CD14-positive monocyte (primary cell): Measurements from ENCODE around the gene KCNK18. TPM values are rescaled to one million over a fixed set of nuclear protein-coding genes. Genes with fewer than 3 reads are reported as not detected.

Source experiments
- DNase-seq, 3 donors: peaks; one replicate each; pipeline ENCODE4 v3.0.0-alpha.2; 2011 to 2022
- H2AFZ ChIP-seq: 2 replicates; pipeline ENCODE4 v1.6.0; 2012; ENCODE audit warnings: mild to moderate bottlenecking, low read depth, low read length, inconsistent platforms; ENCODE audit not compliant: insufficient read depth, poor library complexity, severe bottlenecking
- H3K27ac ChIP-seq, 2 donors: 1 replicate in 1 of 2; 2 replicates in 1 of 2; pipeline ENCODE4 v1.5.1; 2012 to 2013; ENCODE audit warnings: low read length in 2 of 2, control low read depth in 1 of 2, inconsistent platforms in 1 of 2, low read depth in 1 of 2, mild to moderate bottlenecking in 1 of 2
- H3K27me3 ChIP-seq, 2 donors: one replicate each; pipeline versions ENCODE4 v1.6.0 to v1.6.1; 2011 to 2013; ENCODE audit warnings: low read length in 2 of 2; ENCODE audit not compliant: control insufficient read depth in 2 of 2, insufficient read depth in 2 of 2
- H3K36me3 ChIP-seq, 2 donors: replicated peaks in 1 of 2; 1 replicate in 1 of 2; 2 replicates in 1 of 2; pipeline versions ENCODE4 v1.5.1 to v1.6.1; 2012 to 2013; ENCODE audit warnings: low read length in 2 of 2, control low read depth in 1 of 2, inconsistent platforms in 1 of 2, mild to moderate bottlenecking in 1 of 2; ENCODE audit not compliant: insufficient read depth in 2 of 2, control insufficient read depth in 1 of 2
- H3K4me1 ChIP-seq, 2 donors: 1 replicate in 1 of 2; 2 replicates in 1 of 2; pipeline versions ENCODE4 v1.5.1 to v1.6.1; 2012 to 2013; ENCODE audit warnings: low read length in 2 of 2, control low read depth in 1 of 2, inconsistent platforms in 1 of 2, mild to moderate bottlenecking in 1 of 2, moderate library complexity in 1 of 2; ENCODE audit not compliant: insufficient read depth in 2 of 2, control insufficient read depth in 1 of 2
- H3K4me2 ChIP-seq: replicated peaks from 2 replicates; pipeline ENCODE3; 2012; ENCODE audit warnings: low read length, moderate library complexity, mild to moderate bottlenecking; ENCODE audit not compliant: poor library complexity, severe bottlenecking; ENCODE audit errors: extremely low read depth
- H3K4me3 ChIP-seq, 3 experiments: fragments of 200-600 bp in 1 of 3; sonication (generic) in 1 of 3; replicated peaks in 1 of 3; 1 replicate in 2 of 3; 2 replicates in 1 of 3; pipeline ENCODE4 v1.5.1; 2011 to 2013; ENCODE audit warnings: low read length in 3 of 3, mild to moderate bottlenecking in 3 of 3, control low read depth in 2 of 3, low read depth in 2 of 3, inconsistent platforms in 1 of 3, moderate library complexity in 1 of 3
- H3K79me2 ChIP-seq: 2 replicates; pipeline ENCODE4 v1.6.0; 2012; ENCODE audit warnings: mild to moderate bottlenecking, control low read depth, inconsistent platforms, low read length, moderate library complexity; ENCODE audit not compliant: insufficient read depth
- H3K9ac ChIP-seq: 2 replicates; pipeline ENCODE4 v1.6.0; 2017; ENCODE audit warnings: low read length, mild to moderate bottlenecking; ENCODE audit not compliant: insufficient read depth, poor library complexity, severe bottlenecking
- H3K9me3 ChIP-seq, 2 donors: replicated peaks in 1 of 2; 1 replicate in 1 of 2; 2 replicates in 1 of 2; pipeline versions ENCODE4 v1.5.1 to v1.6.1; 2012 to 2013; ENCODE audit warnings: low read length in 2 of 2, control low read depth in 1 of 2; ENCODE audit not compliant: control insufficient read depth in 1 of 2, insufficient read depth in 1 of 2
- H4K20me1 ChIP-seq: 2 replicates; pipeline ENCODE4 v1.6.0; 2012; ENCODE audit warnings: mild to moderate bottlenecking, low read length, control low read depth, moderate library complexity; ENCODE audit not compliant: insufficient read depth
- H3K27ac Mint-ChIP-seq, 7 donors: one replicate each; pipeline ENCODE4 v1.8.0; 2020; ENCODE audit warnings: mild to moderate bottlenecking in 7 of 7, mixed read lengths in 7 of 7, moderate library complexity in 6 of 7, inconsistent platforms in 2 of 7
- H3K27me3 Mint-ChIP-seq, 3 donors: one replicate each; pipeline ENCODE4 v1.8.0; 2021 to 2022; ENCODE audit warnings: low read depth in 3 of 3, mild to moderate bottlenecking in 3 of 3, mixed read lengths in 3 of 3, moderate library complexity in 3 of 3, inconsistent platforms in 1 of 3
- H3K36me3 Mint-ChIP-seq, 2 donors: one replicate each; pipeline ENCODE4 v1.8.0; 2020; ENCODE audit warnings: mixed read lengths in 2 of 2, inconsistent platforms in 1 of 2, mild to moderate bottlenecking in 1 of 2
- H3K4me1 Mint-ChIP-seq: one replicate; pipeline ENCODE4 v1.8.0; 2020; ENCODE audit warnings: mild to moderate bottlenecking, mixed read lengths
- H3K4me3 Mint-ChIP-seq, 2 donors: one replicate each; pipeline ENCODE4 v1.8.0; 2020; ENCODE audit warnings: mild to moderate bottlenecking in 2 of 2, mixed read lengths in 2 of 2, moderate library complexity in 1 of 2
- H3K9me3 Mint-ChIP-seq, 7 donors: one replicate each; pipeline ENCODE4 v1.8.0; 2020 to 2022; ENCODE audit warnings: mixed read lengths in 7 of 7, mild to moderate bottlenecking in 6 of 7, moderate library complexity in 6 of 7, inconsistent platforms in 2 of 7
- CTCF ChIP-seq: fragments of 200-600 bp; IDR thresholded peaks from one replicate; pipeline ENCODE4 v1.8.0; 2022; ENCODE audit warnings: antibody characterized with exemption, mild to moderate bottlenecking
- WGBS: methylation state at CpG from one replicate; pipeline ENCODE4 v1.1.5; 2013; ENCODE audit warnings: missing lambda C conversion rate; ENCODE audit not compliant: insufficient coverage; 5-methylcytosine and 5-hydroxymethylcytosine counted together
- intact Hi-C, 2 donors: fragments of 100-400 bp; cut with micrococcal nuclease; formaldehyde crosslinking; loops; one replicate each; pipeline versions ENCODE4 v1.15.0 to v1.15.1; 2023
- polyA plus RNA-seq, 3 donors: library from polyadenylated mRNA; depleted of rRNA in 1 of 3; unstranded in 2 of 3; stranded (reverse) in 1 of 3; fragments of 300-500 nt in 2 of 3; fragments of >200 nt in 1 of 3; fragmentation: Illumina TruSeq in 2 of 3; gene quantifications; 1 replicate in 2 of 3; 2 replicates in 1 of 3; pipeline ENCODE4 v1.2.3, GENCODE V29; 2012 to 2021

KCNK18 gene
- polyA plus RNA-seq, 3 donors: not detected

DNA sequence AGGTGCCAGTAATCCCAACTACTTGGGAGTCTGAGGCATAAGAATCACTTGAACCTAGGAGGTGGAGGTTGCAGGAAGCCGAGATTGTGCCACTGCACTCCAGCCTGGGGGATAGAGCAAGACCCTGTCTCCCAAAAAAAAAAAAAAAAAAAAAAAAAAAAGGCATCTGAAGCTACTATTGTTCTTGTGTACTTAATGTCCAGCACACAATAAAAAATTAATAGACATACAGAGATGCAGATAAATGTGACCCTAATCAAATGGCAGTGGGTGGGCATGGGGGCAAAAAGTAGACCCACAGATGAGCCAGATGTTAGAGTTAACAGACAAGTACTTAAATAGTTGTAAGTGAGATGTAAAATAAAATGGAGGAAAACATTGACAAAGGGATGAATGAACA is 7.7 kb upstream of the KCNK18 start:
- Mint-ChIP-seq H3K27me3 (peaks cover 4 to 8% (median 5%) of the 10 kb centered on the region in 3 donors), H3K9me3 (peaks cover 2 to 20% (median 6%) of the 10 kb centered on the region in 7 donors), H3K27ac (no peak overlapping the region), H3K36me3 (no peaks in the 10 kb centered on the region), H3K4me3 (no peak overlapping the region), H3K4me1 (peaks cover 5% of the 10 kb centered on the region)
- H3K4me3 ChIP-seq: no peak overlapping the region
- no peak for DNase-seq
- intact Hi-C loops: no loop called here
- no peak overlapping the region for H3K4me2 ChIP-seq
- WGBS: no CpG with 5 or more reads among the region's 1 CpG
- no peak overlapping the region for H3K27ac ChIP-seq
- H3K4me1 ChIP-seq: no peaks in the 10 kb centered on the region
- H3K9me3 ChIP-seq: peaks cover 0 to 8% of the 10 kb centered on the region in 2 donors
- no peaks in the 10 kb centered on the region for H4K20me1 ChIP-seq
- H3K9ac ChIP-seq: no peak overlapping the region
- H3K36me3 ChIP-seq: no peaks in the 10 kb centered on the region
- no peak overlapping the region for H2AFZ ChIP-seq
- H3K79me2 ChIP-seq: no peaks in the 10 kb centered on the region
- H3K27me3 ChIP-seq: no peaks in the 10 kb centered on the region
- no peak for TF ChIP-seq CTCF

DNA sequence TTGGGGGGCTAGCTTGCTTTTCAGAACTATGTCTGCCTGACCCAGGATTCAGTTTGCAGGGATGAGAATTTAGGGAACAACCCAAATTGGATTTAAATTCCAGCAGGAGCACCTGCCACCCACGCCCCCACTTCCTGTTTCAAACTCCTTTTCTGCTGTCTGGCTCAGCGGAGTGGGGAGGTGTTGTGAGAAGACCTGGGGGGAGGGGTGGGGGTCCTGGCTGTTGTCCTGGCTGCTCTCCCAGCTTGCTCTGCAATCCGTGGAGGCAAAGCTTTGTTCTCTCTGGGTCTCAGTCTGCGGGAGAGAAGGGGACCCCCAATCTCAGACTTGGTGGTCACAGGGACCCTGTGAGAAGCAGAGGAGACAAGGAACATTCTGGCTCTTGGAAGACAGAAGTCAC is 799 bp downstream of the KCNK18 start:
- Histone ChIP-seq H4K20me1 (no peaks in the 10 kb centered on the region), H3K4me3 (no peak overlapping the region), H3K36me3 (no peaks in the 10 kb centered on the region), H3K27ac (no peak overlapping the region), H2AFZ (no peak overlapping the region), H3K4me1 (no peaks in the 10 kb centered on the region), H3K79me2 (no peaks in the 10 kb centered on the region), H3K4me2 (no peak overlapping the region), H3K27me3 (no peaks in the 10 kb centered on the region), H3K9me3 (peaks cover 0 to 5% of the 10 kb centered on the region in 2 donors), H3K9ac (no peak overlapping the region)
- Mint-ChIP-seq H3K36me3 (no peaks in the 10 kb centered on the region), H3K27ac (no peak overlapping the region), H3K4me3 (no peak overlapping the region), H3K27me3 (peaks cover 0 to 11% (median 5%) of the 10 kb centered on the region in 3 donors), H3K9me3 (peaks cover 2 to 11% (median 6%) of the 10 kb centered on the region in 7 donors), H3K4me1 (no peaks in the 10 kb centered on the region)
- no peak for DNase-seq
- no CpG with 5 or more reads among the region's 4 CpGs for WGBS
- intact Hi-C loops: no loop called here
- TF ChIP-seq CTCF: no peak
